Effector CD8-positive, alpha-beta T cell (primary cell): Measurements from ENCODE around the gene APIP.
A peak's percentile ranks its signal among the peaks of the same experiment; 100 is the strongest.

Experiments used
- DNase-seq: peaks from one replicate; lab custom pipeline; 2025; lab: John Stamatoyannopoulos, UW
- total RNA-seq, 4 experiments: gene quantifications; one replicate each; lab custom pipeline; 2026; lab: John Stamatoyannopoulos, UW

Gene APIP, protein sequence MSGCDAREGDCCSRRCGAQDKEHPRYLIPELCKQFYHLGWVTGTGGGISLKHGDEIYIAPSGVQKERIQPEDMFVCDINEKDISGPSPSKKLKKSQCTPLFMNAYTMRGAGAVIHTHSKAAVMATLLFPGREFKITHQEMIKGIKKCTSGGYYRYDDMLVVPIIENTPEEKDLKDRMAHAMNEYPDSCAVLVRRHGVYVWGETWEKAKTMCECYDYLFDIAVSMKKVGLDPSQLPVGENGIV
- total RNA-seq = 17.2 to 25.7 (median 20.3) reads per million in 4 experiments

DNA sequence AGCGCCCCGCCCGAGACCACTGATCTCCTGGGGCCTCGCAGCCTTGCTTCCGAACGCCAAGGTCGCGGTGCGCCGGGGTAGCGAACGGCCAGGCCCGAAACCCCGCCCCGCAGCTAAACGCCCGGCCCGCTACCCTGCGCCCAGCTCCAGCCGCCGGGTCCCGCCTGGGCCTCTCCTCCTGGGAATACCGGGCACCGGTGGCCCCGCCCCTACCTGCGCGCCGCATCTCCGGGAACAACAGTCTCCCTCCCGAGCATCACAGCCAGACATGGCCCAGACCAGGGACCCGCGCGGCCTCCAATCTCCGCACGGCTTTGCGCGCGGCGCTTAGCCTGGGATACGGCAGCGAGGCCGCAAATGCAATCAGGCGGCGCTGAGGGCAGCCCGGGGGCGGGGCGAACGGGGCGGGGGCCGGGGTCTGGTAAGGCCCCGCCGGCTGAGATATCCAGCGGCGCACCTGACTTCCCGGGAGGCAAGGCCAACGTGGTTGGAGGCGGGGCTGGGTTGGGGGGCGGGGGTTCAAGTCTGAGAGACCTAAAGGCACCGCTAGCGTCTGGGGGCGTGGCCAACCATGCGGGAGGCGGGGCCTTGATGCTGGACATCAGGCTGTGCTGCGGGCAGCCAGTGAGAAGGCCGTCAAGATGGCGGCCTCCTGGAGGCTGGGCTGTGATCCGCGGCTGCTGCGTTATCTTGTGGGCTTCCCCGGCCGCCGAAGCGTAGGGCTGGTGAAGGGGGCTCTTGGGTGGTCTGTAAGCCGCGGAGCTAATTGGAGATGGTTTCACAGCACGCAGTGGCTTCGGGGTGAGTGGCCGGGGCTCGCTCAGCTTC, at the start of gene APIP, which contains the start of gene PDHX:
APIP (minus strand) TSS at position 365 of the 828 bp plus-strand sequence; CDS start at position 270, 95 bp downstream.
PDHX (plus strand) TSS at position 604 of the 828 bp plus-strand sequence; CDS start at position 642, 38 bp downstream.
- DNase-seq = peak; percentile 95

DNA sequence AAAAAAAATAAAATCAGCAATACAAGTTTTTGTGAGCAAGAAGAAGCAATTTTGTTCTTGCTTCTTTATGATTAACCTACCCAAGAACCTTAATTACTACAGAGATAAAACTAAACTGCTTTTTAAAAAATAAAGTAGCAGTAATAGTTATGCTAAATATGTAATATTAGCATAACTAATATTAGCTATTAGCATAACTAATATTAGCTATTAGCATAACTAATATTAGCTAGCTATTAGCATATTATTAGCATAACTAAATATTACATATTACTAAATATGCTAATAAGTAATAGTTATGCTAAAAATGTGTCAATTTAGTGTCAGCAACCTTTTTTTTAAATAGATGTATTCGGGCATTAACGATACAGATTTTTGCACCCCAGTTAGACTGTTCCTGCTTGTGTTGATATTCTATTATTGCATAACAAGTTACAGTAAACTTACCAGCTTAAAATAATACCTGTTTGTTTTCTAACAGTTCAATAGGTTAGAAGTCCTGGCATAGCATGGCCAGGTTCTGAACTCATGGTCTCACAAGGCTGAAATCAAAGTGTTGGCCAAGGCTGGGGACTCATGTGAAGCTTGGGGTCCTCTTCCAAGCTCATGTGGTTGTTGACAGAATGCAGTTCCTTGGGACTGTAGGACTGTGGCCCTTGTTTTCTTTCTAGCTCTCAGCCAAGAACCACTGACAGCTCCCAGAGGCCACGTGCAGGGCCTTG, 48.6 kb upstream of the APIP start:
- no peak for DNase-seq

DNA sequence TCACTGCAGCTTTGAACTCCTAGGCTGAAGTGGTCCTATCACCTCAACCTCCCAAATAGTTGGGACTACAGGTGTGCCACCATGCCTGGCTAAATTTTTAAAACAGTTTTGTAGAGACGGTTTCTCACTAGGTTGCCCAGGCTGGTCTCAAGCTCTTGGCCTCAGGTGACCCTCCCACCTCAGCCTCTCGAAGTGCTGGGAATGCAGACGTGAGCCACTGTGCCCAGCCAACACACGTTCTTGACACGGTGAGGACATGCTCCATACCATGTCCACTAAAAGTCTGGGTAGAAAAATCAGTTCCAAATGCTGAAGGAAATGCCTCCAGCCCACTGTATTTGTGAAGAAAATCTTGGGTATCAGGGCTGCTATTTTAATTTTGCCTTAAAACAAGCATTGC, 47.2 kb upstream of the APIP start:
- DNase-seq = no peak

DNA sequence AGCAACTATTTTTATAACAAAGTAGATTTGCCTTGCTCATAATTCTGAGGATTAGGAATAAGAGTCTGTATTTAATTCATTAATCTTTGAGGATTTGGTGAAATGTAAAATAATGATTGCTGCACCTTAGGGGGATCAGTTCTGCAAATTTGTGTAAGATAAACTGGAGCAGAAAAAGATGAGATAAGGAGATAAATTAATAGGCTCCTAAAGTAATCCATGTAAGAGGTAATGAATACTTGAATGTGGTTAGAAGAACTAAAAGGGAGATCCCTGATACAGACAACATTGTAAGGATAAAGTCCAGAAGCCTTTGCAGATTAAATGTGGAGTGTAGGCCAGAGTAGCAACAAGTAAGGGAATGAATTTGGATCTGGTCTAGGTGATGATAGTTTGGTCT, 45.9 kb upstream of the APIP start:
- DNase-seq = no peak

DNA sequence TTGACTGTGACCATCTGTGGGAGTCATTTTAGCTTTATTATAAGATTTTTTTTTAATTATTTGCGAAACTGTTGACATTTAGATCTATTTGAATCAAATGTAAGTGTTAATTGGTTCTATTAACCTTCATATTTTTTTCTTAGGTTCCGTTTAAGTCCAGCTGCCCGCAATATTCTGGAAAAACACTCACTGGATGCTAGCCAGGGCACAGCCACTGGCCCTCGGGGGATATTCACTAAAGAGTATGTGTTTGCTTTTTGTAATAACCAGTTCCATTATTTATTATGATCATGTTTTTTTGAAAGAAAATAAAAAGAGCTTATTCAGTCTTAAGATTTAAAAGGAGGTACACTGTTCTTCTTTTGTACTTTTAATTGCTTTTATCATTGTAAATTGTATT, 44.1 kb upstream of the APIP start:
- DNase-seq = no peak

DNA sequence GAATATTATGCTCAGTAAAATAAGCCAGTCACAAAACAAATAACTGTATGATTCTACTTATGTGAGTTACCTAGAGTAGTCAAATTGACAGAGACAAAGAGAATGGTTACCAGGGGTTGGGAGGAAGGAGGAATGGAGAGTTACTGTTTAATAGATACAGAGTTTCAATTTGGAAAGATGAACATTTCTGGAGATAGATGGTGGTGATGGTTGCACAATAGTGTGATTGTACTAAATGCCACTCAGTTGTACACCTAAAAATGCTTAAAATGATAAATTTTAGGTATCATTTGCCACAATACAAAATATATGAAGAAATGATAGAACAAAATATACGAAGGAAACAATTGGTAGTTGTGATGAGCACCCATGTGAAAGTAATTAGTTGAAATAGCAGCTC, 43.6 kb upstream of the APIP start:
- no peak for DNase-seq

DNA sequence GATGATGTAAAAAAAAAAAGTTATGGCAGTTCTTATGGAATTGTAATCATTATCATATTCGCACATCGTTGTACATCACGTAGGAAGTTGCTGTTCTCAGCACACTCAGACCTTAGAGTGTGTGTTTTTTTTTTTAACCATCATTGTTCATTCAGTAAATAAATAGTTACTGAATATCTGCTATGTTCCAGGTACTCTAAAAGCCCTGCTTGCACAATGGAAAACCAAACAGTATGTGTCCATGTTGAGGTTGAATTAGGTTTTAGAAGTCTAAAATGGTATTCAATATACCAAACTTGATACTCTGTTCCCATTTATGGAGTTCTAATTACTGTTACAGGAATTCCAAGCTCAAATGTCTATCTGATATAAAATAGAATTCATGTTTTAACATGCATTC, 41.4 kb upstream of the APIP start:
- no peak for DNase-seq

DNA sequence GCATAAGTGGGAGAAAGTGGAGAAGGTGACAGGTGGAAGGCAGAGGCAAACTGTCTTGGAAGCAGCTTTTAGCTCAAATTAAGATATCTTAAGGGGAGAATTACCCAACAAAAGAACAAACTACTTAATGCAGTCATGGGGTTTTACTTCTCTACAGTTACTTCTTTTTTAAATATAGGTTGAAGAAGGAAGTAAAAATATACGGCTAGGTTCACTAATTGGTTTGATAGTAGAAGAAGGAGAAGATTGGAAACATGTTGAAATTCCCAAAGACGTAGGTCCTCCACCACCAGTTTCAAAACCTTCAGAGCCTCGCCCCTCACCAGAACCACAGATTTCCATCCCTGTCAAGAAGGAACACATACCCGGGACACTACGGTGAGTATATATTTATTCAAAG, 41.0 kb upstream of the APIP start:
- no peak for DNase-seq

DNA sequence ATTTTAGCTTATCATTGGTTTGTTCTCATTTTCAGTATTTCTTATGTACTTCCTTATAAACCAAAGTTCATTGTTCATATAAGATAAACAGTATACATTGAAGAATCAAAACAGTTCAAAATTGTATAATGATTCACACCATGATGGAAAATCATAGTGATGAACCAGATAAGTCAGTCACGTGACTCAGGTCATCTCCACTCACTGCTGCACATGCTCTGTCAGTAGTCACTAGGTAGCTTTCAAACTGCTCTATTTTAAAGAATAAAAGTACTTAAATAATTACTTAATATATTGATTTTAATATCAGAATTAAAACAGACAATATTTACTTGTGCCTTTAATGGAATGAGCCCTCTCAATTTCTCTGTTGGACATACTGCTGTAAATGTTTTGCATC, 37.8 kb upstream of the APIP start:
- DNase-seq = no peak

DNA sequence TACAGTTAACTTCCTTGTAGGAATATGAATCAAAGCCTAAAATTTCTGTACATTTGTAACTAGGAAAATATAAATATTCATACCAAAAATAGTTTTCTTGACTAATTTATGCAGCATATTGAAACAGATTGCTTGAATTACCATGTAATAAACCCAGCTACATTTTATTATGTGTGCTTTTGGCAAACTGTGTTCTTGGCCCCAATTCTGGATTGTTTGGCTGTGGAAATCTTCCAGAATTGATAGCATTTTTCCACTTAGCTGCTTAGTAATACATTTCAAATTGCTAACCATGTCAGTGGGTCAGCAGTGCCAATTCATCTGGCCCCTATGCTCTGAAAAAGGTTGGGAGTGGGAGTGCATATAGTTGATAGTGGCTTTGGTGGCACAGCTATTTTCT, 32.5 kb upstream of the APIP start:
- DNase-seq = no peak

DNA sequence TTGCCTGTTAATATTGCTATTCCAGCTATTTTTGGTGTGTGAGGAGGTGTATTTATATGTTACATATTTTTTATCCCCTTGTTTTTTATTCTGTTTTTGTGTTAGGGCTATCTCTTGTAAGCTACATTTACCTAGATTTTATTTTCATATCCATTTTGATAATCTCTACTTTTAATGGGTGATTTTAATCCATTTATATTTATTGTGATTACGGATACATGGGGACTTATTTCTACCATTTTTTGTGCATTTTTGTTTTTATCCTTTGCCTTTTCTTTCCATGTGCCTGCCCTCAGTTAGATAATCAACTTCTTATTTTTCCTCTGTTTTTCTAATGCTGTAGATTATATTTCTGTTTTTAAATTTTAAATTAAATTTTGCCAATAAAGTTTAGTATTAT, 28.5 kb upstream of the APIP start:
- DNase-seq = no peak

DNA sequence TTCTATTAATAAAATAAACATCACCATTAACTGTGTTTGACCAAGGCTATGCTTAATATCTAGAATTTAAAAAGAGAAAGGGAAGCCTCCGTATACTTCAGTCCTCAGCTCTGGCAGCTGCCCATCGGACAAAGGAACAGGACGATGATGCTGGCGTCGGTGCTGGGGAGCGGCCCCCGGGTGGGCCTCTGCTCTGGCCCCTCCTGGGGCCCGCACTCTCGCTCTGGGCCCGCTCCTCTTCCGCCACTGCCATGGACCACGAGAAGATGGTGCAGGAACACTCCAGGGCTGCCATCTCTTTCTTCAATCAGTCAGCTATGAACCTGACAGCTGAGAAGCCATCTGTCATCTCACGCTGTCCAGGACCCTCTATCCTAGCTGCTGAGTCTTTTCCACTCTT, 25.5 kb upstream of the APIP start:
- no peak for DNase-seq

DNA sequence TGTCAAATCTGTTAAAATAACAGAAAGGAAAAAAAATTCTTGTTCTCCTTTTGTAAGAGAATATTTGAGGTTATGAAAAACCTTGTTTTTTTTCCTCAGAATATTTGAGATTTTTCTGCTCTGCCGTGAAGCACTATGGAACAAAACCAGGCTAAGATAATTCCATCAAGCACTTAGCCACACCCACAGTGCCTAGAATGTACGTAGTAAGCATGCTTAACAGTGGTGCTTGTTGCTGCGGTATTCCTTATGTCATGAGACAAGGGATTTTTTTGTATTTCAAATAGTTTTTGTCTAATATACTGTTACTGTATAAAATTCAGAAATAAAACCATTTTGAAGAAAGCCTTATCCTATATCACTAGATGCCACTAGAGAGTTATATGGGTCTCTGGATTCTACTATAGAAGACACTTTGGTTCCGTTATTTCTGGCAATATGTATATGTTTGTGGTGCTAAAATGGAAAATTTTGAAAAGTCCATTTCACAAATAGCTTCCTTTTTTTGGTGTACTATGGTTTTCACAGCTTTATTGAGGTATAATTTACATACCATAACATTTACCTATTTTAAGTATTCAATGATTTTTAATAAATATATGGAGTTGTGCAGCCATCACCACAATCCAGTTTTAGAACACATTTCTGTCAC, 24.0 kb upstream of the APIP start:
- DNase-seq = no peak

DNA sequence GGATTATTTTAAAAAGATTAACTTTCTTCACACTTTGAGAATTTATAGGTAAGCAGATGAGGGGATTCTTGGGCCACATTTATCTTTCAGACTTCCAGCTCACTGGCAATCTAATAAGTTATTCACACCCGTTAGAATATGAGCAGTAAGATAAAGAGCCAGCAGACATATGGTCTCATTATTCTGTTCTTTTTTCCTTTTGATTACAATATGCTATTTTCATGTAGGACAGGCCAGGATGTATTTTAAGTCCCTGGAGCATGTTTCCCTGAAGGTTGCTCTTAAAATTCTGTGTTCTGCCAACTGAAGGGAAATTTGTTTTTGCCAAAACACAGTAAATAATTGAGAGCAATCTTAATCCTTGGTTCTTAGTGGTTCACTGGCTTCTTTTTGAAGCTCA, 22.4 kb upstream of the APIP start:
- no peak for DNase-seq

DNA sequence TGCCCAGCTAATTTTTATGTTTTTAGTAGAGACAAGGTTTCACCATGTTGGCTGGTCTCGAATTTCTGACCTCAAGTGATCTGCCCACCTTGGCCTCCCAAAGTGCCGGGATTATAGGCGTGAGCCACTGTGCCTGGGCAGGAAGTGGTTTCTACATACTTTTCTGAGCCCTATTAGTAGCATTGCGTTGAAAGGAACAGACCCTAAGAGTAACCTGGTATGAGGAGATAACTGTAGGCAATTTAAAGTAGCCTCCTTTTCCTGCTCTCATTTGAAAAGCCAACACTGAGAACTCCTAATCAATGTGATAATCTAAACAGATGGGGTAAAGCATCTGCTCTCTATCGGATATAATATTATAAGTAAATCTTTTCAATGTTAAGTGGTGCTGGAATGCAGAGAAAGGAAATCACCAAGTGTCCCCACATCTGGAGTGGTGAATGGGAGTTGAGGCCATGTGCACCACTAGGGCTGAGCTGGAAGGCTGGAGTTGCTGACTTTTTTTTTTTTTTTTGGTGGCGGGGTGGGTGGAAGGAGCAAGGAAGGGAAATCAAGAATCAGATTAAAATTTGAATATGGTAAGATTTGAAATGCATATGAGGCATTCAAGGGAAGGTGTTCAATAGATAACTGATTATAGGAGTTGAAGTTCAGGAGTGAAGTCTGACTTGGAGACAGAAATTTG, 20.9 kb upstream of the APIP start:
- DNase-seq = no peak

DNA sequence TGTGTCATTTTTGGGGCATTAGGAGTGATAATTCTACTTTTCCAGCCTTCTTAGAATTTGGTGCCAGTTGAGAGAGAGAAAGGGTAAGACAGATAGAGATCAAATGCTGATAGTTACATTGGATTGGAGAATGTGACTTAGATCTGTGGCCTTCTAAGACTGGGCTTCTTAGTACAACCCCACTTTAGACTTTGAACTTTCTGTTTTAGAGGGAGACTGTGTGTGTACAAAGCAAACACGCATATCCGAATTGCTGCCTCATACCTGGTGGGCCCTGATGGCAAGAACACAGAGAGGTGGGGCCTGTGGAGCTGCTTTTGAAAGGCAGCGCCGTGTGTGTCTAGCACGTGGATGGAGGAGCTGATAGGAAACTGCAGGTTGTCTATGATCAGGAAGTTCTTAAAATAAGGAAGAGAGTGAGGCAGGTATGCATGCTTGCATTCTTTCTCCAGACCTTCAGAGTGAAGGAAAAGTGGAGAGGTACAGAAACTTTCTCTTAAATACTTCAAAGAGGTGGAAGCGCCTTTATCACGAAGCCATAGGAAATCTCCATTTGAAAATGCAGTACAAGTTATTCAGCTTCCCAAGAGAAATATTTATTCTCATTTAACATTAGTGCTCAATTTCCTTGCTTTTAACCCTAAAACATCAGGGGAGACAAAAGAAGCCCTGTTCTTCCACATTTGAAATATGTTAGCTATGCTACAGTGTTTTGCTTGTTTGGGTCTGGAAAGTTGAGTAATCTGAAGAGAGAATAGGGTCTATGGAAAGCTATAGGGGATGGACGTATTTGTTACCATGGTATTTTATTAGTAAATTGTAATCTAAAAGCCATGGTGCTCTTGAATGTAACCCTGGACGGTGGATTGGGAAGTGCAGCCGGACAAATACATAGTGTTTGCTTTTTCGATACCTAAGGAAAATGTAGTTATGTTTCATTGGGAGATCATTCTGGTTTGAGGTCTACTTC, 13.9 kb upstream of the APIP start:
- no peak for DNase-seq

DNA sequence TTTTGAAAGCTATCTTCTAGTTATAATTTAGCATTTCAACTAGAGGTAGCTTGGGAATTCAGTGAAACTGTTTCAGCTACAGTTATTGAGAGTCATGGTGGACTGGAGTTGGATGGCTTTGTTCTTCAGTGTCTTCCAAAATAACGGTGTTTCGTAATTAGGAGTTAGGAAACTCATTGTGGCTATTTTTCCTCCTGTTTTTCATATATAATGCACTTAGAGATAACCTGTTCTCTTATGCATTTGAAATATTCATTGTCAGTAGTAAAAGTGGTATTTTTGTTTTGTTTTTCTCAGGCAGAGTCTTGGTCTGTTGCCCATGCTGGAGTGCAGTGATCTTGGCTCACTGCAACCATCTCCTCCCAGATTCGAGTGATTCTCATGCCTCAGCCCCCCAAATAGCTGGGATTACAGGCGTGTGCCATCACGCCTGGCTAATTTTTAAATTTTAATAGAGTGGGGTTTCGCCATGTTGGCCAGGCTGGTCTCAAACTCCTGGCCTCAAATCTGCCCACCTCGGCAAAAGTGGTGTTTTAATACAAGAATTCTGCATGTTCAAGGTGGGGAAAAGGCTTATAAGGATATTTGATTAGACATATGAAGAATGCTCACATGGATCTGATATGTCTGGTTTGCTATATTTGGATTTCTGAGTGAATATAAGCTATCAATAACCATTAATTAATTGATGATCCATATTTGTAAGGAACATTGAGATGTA, 12.9 kb upstream of the APIP start:
- no peak for DNase-seq

DNA sequence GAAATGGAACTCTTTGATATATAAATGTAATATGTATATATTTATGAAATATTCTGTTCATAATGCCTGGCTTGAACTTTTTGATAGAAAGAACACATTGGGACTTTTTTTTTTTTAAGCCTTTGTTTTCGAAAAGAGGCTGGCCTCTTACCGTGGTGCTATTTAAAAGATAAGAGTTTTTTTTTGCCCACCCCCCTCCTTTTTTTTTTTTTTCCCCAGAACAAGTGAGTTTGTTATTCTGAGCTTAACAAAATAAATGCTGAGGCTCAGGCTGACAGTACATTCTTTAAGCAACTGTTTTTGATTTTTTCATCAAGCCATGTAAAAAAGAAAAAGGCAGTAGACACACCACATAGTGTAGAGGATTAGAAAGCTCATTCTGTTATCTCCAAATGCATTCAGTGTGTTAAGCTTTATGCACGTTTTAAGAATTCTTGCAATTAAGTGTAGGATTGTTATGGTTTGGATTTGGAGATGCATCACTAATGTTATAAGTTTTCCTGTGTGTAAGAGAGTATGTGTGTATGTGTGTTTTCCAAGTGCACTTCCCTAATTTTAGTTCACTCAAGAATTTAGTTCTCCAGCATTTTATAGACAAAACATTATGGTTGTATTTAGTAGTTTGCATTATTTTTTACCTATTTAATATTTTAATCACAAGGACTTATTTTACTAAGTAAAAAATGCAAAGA, 12.2 kb upstream of the APIP start:
- no peak for DNase-seq

DNA sequence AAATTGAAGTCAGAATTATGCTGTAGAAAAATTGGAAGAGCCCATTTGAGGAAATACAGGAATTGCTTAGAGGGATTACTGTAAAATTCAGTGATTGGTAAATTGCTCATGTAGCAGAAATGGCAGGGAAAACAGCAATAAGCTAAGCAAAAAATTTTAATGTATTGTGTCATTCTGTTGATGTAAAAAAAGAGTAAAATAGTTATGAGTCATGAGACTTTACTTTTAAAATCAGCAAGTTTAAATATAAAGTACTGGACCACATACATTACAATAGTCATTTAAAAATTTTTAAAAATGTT, 10.6 kb upstream of the APIP start:
- no peak for DNase-seq
